H1 (cell line): Measurements from ENCODE around the gene UPP1.

ENCODE experiments used
- BRCA1 ChIP-seq: IDR thresholded peaks from 2 replicates; pipeline ENCODE4 v1.6.1; 2012; ENCODE audit warnings: low read depth, low read length, improper control_type of control experiment
- CREB1 ChIP-seq: IDR thresholded peaks from 2 replicates; pipeline ENCODE4 v1.6.1; 2012; ENCODE audit warnings: inconsistent platforms
- CTCF ChIP-seq, 3 experiments: IDR thresholded peaks; 1 replicate in 2 of 3; 2 replicates in 1 of 3; pipeline versions ENCODE4 v1.5.1 to v1.6.1; 2011; ENCODE audit warnings: low read length in 3 of 3, mild to moderate bottlenecking in 3 of 3, inconsistent platforms in 2 of 3, low read depth in 1 of 3, moderate library complexity in 1 of 3; ENCODE audit not compliant: insufficient read depth in 1 of 3; ENCODE audit errors: control extremely low read depth in 1 of 3
- EP300 ChIP-seq, 2 experiments: IDR thresholded peaks; 1 replicate in 1 of 2; 2 replicates in 1 of 2; pipeline ENCODE4 v1.6.1; 2011 to 2012; ENCODE audit warnings: low read depth in 2 of 2, low read length in 2 of 2, mild to moderate bottlenecking in 2 of 2, borderline replicate concordance in 1 of 2, inconsistent platforms in 1 of 2, moderate library complexity in 1 of 2
- FOSL1 ChIP-seq: IDR thresholded peaks from 2 replicates; pipeline ENCODE4 v1.6.1; 2011; ENCODE audit warnings: mild to moderate bottlenecking, low read depth, low read length, moderate library complexity; ENCODE audit not compliant: insufficient read depth
- JUN ChIP-seq: IDR thresholded peaks from 2 replicates; pipeline ENCODE4 v1.6.1; 2011; ENCODE audit warnings: low read depth, mild to moderate bottlenecking, improper control_type of control experiment, low read length
- JUND ChIP-seq: IDR thresholded peaks from 2 replicates; pipeline ENCODE4 v1.6.1; 2011; ENCODE audit warnings: mild to moderate bottlenecking, improper control_type of control experiment, low read length
- POLR2A ChIP-seq, 2 experiments: IDR thresholded peaks; 1 replicate in 1 of 2; 2 replicates in 1 of 2; pipeline ENCODE4 v1.6.1; 2011; ENCODE audit warnings: low read depth in 2 of 2, low read length in 2 of 2, mild to moderate bottlenecking in 2 of 2; ENCODE audit errors: control extremely low read depth in 1 of 2
- POLR2AphosphoS5 ChIP-seq: IDR thresholded peaks from 2 replicates; pipeline ENCODE4 v1.6.1; 2011; ENCODE audit warnings: low read depth, low read length
- RAD21 ChIP-seq, 2 experiments: IDR thresholded peaks in 1 of 2; conservative IDR thresholded peaks in 1 of 2; 2 replicates each; pipeline ENCODE4 v1.6.1; 2011; ENCODE audit warnings: low read depth in 2 of 2, low read length in 2 of 2, improper control_type of control experiment in 1 of 2, inconsistent platforms in 1 of 2, mild to moderate bottlenecking in 1 of 2, moderate library complexity in 1 of 2
- SUZ12 ChIP-seq: fragments of 200-600 bp; sonication (generic); IDR thresholded peaks from 2 replicates; pipeline ENCODE4 v1.6.1; 2012; ENCODE audit warnings: mild to moderate bottlenecking, inconsistent platforms, low read length, moderate library complexity, mixed read lengths
- TCF12 ChIP-seq: IDR thresholded peaks from 2 replicates; pipeline ENCODE4 v1.6.1; 2011; ENCODE audit warnings: low read depth, mild to moderate bottlenecking, low read length
- TEAD4 ChIP-seq: IDR thresholded peaks from 2 replicates; pipeline ENCODE4 v1.6.1; 2012; ENCODE audit warnings: low read depth, low read length, inconsistent platforms, mixed read lengths
- TF ChIP-seq, protein P1 (sequence below): IDR thresholded peaks from 2 replicates; pipeline ENCODE4 v1.6.1; 2011; ENCODE audit warnings: low read depth, mild to moderate bottlenecking, low read length; ENCODE audit not compliant: insufficient read depth

- TF ChIP-seq, protein P1, sequence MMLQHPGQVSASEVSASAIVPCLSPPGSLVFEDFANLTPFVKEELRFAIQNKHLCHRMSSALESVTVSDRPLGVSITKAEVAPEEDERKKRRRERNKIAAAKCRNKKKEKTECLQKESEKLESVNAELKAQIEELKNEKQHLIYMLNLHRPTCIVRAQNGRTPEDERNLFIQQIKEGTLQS = no peak
- TF ChIP-seq CTCF (IDR thresholded peaks at IDR 0.05; ENCODE audit: control extremely low read depth in 1 of 3, insufficient read depth in 1 of 3, low read depth in 1 of 3, low read length in 3 of 3) = no peak
- no peak for TF ChIP-seq POLR2A (IDR thresholded peaks at IDR 0.05; ENCODE audit: control extremely low read depth in 1 of 2, low read depth in 2 of 2, low read length in 2 of 2)
- TF ChIP-seq RAD21 (IDR thresholded peaks at IDR 0.05 in 1 of 2, conservative IDR thresholded peaks at IDR 0.05 in 1 of 2; ENCODE audit: low read depth in 2 of 2, low read length in 2 of 2) = no peak
- no peak for TF ChIP-seq TCF12
- no peak for TF ChIP-seq POLR2AphosphoS5
- TF ChIP-seq EP300 (IDR thresholded peaks at IDR 0.05; ENCODE audit: borderline replicate concordance in 1 of 2, low read depth in 2 of 2, low read length in 2 of 2) = no peak
- no peak for TF ChIP-seq BRCA1
- no peak for TF ChIP-seq FOSL1
- no peak for TF ChIP-seq SUZ12
- no peak for TF ChIP-seq JUND
- TF ChIP-seq TEAD4 = no peak
- TF ChIP-seq JUN = no peak
- no peak for TF ChIP-seq CREB1
Measured at GRCh38 chr7:48118041-48118440, 29.0 kb downstream of the UPP1 start.
